ENCODE measurements around the gene SV2B. TPM values are rescaled to one million over a fixed set of nuclear protein-coding genes. Genes with fewer than 3 reads are reported as not detected.

Gene SV2B
- total RNA-seq, 2 donors from 2014 or later, result 6.5 to 8.8 TPM

DNA sequence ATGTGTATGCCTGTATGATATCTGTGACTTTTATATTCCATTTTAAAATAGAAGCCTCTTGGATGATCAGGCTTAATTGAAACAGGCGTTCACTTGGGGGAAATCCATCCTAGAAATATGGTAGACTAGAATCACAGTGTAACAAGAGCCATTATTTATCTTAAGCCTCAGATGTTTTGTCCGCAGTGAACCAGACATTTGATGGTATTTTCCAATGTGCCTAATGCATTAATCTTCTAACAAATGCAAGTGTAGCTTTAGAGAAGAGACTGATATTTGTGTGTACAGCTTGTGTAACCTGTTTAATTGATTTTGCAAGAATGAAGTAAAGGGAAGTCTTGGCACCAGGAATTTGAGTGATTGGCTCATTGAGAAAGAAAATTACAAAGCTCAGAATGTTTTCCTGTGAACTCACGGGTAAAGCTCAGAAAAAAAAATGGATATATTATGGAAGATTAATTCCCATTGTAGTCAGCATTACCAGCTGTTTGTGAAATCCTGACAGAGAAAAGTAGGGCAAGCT lies 155.7 kb downstream of the SV2B start:
- H3K36me3 Mint-ChIP-seq (ENCODE audit: low read depth), result no peaks in the 10 kb centered on the region
- no peaks in the 10 kb centered on the region for H3K4me1 Mint-ChIP-seq
- no peak overlapping the region for H3K4me3 ChIP-seq (ENCODE audit: low read length)
- TF ChIP-seq, protein P1, sequence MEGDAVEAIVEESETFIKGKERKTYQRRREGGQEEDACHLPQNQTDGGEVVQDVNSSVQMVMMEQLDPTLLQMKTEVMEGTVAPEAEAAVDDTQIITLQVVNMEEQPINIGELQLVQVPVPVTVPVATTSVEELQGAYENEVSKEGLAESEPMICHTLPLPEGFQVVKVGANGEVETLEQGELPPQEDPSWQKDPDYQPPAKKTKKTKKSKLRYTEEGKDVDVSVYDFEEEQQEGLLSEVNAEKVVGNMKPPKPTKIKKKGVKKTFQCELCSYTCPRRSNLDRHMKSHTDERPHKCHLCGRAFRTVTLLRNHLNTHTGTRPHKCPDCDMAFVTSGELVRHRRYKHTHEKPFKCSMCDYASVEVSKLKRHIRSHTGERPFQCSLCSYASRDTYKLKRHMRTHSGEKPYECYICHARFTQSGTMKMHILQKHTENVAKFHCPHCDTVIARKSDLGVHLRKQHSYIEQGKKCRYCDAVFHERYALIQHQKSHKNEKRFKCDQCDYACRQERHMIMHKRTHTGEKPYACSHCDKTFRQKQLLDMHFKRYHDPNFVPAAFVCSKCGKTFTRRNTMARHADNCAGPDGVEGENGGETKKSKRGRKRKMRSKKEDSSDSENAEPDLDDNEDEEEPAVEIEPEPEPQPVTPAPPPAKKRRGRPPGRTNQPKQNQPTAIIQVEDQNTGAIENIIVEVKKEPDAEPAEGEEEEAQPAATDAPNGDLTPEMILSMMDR (conservative IDR thresholded peaks at IDR 0.05), result no peak
- H3K27me3 ChIP-seq (ENCODE audit: control insufficient read depth, insufficient read depth, low read length, poor library complexity, severe bottlenecking), result no peaks in the 10 kb centered on the region
- no peak overlapping the region for H3K27ac Mint-ChIP-seq
- peaks cover 2% of the 10 kb centered on the region for H3K27me3 Mint-ChIP-seq (ENCODE audit: insufficient read depth)
- H3K4me1 ChIP-seq (ENCODE audit: control insufficient read depth, insufficient read depth, low read length), result no peaks in the 10 kb centered on the region
- no peak for DNase-seq
- no peaks in the 10 kb centered on the region for H3K9me3 Mint-ChIP-seq
- 94 to 97% methylated on average over 3 of the region's 3 CpGs for WGBS, 2 experiments (ENCODE audit: insufficient coverage in 1 of 2, insufficient read length in 1 of 2)
- H3K9me3 ChIP-seq (ENCODE audit: control insufficient read depth, low read length), result no peaks in the 10 kb centered on the region
- H3K27ac ChIP-seq (ENCODE audit: low read depth, low read length), result no peak overlapping the region
- H3K36me3 ChIP-seq (ENCODE audit: control insufficient read depth, insufficient read depth, low read length), result no peaks in the 10 kb centered on the region
- no peak overlapping the region for H3K9ac ChIP-seq (ENCODE audit: extremely low read depth, low read length, poor library complexity, severe bottlenecking)
- no peak overlapping the region for H3K4me3 Mint-ChIP-seq

DNA sequence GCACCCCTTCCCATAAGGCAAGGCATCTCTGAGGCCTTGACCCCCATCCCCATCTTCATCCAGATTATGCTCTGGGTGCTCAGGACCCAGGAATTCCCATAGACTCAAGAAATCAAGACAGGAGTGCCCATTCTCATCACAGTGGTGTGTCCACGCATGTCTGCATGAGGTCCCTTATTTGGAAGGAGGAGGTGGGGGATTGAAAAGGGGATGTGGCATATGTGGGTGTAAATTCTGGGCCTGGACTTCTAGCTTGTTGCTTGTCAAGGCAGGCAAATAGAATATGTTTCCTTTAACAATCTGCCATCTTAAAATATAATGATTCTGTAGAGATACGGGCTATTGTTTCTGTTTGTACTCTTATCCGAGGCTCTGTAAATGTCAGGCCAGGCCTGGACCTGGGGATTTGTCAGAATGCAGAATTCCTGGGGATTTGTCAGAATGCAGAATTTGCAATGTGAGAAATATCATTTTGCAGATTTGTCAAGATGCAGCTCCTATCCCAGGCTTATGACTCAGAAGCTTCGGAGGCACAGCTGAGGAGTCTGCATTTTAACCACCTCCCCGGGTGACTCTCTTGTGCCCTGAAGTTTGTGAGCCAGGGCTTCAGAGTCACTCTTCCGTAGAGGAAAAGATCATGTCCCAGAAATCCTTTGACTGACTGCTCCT lies 157.8 kb downstream of the SV2B start:
- no peaks in the 10 kb centered on the region for H3K4me1 Mint-ChIP-seq
- no peak overlapping the region for H3K9ac ChIP-seq (ENCODE audit: extremely low read depth, low read length, poor library complexity, severe bottlenecking)
- no peaks in the 10 kb centered on the region for H3K4me1 ChIP-seq (ENCODE audit: control insufficient read depth, insufficient read depth, low read length)
- WGBS, 2 experiments (ENCODE audit: insufficient coverage in 1 of 2, insufficient read length in 1 of 2), result 89 to 95% methylated on average over 4 to 6 of the region's 6 CpGs
- no peaks in the 10 kb centered on the region for H3K9me3 ChIP-seq (ENCODE audit: control insufficient read depth, low read length)
- DNase-seq, result no peak
- H3K27ac Mint-ChIP-seq, result no peak overlapping the region
- peaks cover 2% of the 10 kb centered on the region for H3K27me3 Mint-ChIP-seq (ENCODE audit: insufficient read depth)
- H3K36me3 ChIP-seq (ENCODE audit: control insufficient read depth, insufficient read depth, low read length), result no peaks in the 10 kb centered on the region
- TF ChIP-seq, protein P1 (conservative IDR thresholded peaks at IDR 0.05), result no peak
- no peak overlapping the region for H3K4me3 Mint-ChIP-seq
- H3K36me3 Mint-ChIP-seq (ENCODE audit: low read depth), result no peaks in the 10 kb centered on the region
- H3K27ac ChIP-seq (ENCODE audit: low read depth, low read length), result no peak overlapping the region
- H3K4me3 ChIP-seq (ENCODE audit: low read length), result no peak overlapping the region
- H3K9me3 Mint-ChIP-seq, result no peaks in the 10 kb centered on the region
- peaks cover 1% of the 10 kb centered on the region for H3K27me3 ChIP-seq (ENCODE audit: control insufficient read depth, insufficient read depth, low read length, poor library complexity, severe bottlenecking)

DNA sequence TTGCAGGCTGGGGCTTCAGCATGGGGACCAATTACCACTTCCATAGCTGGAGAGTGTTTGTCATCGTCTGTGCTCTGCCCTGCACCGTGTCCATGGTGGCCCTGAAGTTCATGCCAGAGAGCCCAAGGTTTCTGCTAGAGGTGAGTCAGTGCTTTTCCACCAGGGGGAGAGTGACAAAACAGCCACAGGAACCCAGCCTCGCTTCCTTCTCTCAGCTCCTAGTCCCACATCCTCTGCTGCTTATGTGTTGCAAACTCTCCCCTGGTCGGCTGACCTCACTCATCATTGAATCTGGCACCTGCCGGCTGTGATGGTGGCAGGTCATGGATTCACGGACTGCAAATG lies 158.3 kb downstream of the SV2B start:
- DNase-seq, result peak; percentile 78
- no peak overlapping the region for H3K4me3 Mint-ChIP-seq
- H3K36me3 Mint-ChIP-seq (ENCODE audit: low read depth), result no peaks in the 10 kb centered on the region
- peaks cover 2% of the 10 kb centered on the region for H3K27me3 Mint-ChIP-seq (ENCODE audit: insufficient read depth)
- Histone ChIP-seq H3K36me3 (ENCODE audit: control insufficient read depth, insufficient read depth, low read length) (no peaks in the 10 kb centered on the region), H3K4me1 (ENCODE audit: control insufficient read depth, insufficient read depth, low read length) (no peaks in the 10 kb centered on the region), H3K27me3 (ENCODE audit: control insufficient read depth, insufficient read depth, low read length, poor library complexity, severe bottlenecking) (peaks cover 6% of the 10 kb centered on the region), H3K27ac (ENCODE audit: low read depth, low read length) (no peak overlapping the region), H3K9me3 (ENCODE audit: control insufficient read depth, low read length) (no peaks in the 10 kb centered on the region), H3K4me3 (ENCODE audit: low read length) (no peak overlapping the region), H3K9ac (ENCODE audit: extremely low read depth, low read length, poor library complexity, severe bottlenecking) (no peak overlapping the region)
- TF ChIP-seq, protein P1 (conservative IDR thresholded peaks at IDR 0.05), result peak; percentile 68
- H3K4me1 Mint-ChIP-seq, result no peaks in the 10 kb centered on the region
- no peaks in the 10 kb centered on the region for H3K9me3 Mint-ChIP-seq
- WGBS, 2 experiments (ENCODE audit: insufficient coverage in 1 of 2, insufficient read length in 1 of 2), result 82% methylated on average over 2 to 6 of the region's 6 CpGs
- no peak overlapping the region for H3K27ac Mint-ChIP-seq
